ENCODE measurements around the gene SPRTN. TPM values are rescaled to one million over a fixed set of nuclear protein-coding genes. Genes with fewer than 3 reads are reported as not detected.
A peak's percentile ranks its signal among the peaks of the same experiment; 100 is the strongest.

The SPRTN gene
- total and polyA plus RNA-seq, 2 donors from 2014 or later: 5.3 to 8.9 TPM

- no peak overlapping the region for H3K9ac ChIP-seq (ENCODE audit: low read length in 3 of 3)
- H3K27me3 ChIP-seq (ENCODE audit: control insufficient read depth, insufficient read depth, low read length): no peaks in the 10 kb centered on the region
- intact Hi-C loops (cut with DNase I): no loop called here
- FAIRE-seq (no peak), DNase-seq (no peak)
- no peaks in the 10 kb centered on the region for H3K9me3 ChIP-seq (ENCODE audit: control insufficient read depth in 2 of 3, insufficient read depth in 1 of 3, low read length in 3 of 3)
- H3K27ac ChIP-seq (ENCODE audit: low read depth in 2 of 2, low read length in 2 of 2): peak overlapping the region in 1 of 2 donors; percentile 33
- H3K4me1 ChIP-seq (ENCODE audit: control insufficient read depth in 2 of 3, insufficient read depth in 2 of 3, low read depth in 1 of 3, low read length in 3 of 3): peaks cover 4 to 21% (median 12%) of the 10 kb centered on the region in 3 donors
- TF ChIP-seq CTCF (IDR thresholded peaks at IDR 0.05; ENCODE audit: borderline replicate concordance, extremely low read depth, insufficient read depth): no peak
- H3K4me3 ChIP-seq (ENCODE audit: low read length in 3 of 3): no peak overlapping the region
- no peaks in the 10 kb centered on the region for H3K36me3 ChIP-seq (ENCODE audit: control insufficient read depth in 2 of 3, insufficient read depth in 3 of 3, low read length in 3 of 3)
Measured at GRCh38 chr1:231392389-231393131, 54.5 kb downstream of the SPRTN start.

- TF ChIP-seq CTCF (IDR thresholded peaks at IDR 0.05; ENCODE audit: borderline replicate concordance, extremely low read depth, insufficient read depth): no peak
- H3K27me3 ChIP-seq (ENCODE audit: control insufficient read depth, insufficient read depth, low read length): no peaks in the 10 kb centered on the region
- peak overlapping the region in 1 of 3 donors; percentile 25 for H3K4me3 ChIP-seq (ENCODE audit: low read length in 3 of 3)
- no peaks in the 10 kb centered on the region for H3K36me3 ChIP-seq (ENCODE audit: control insufficient read depth in 2 of 3, insufficient read depth in 3 of 3, low read length in 3 of 3)
- DNase-seq: no peak
- peak; percentile 95 for FAIRE-seq
- intact Hi-C loops (cut with DNase I): no loop called here
- H3K27ac ChIP-seq (ENCODE audit: low read depth in 2 of 2, low read length in 2 of 2): peak overlapping the region; percentile 38 to 78
- no peaks in the 10 kb centered on the region for H3K9me3 ChIP-seq (ENCODE audit: control insufficient read depth in 2 of 3, insufficient read depth in 1 of 3, low read length in 3 of 3)
- H3K4me1 ChIP-seq (ENCODE audit: control insufficient read depth in 2 of 3, insufficient read depth in 2 of 3, low read depth in 1 of 3, low read length in 3 of 3): peaks cover 4 to 21% (median 10%) of the 10 kb centered on the region in 3 donors
- no peak overlapping the region for H3K9ac ChIP-seq (ENCODE audit: low read length in 3 of 3)
Measured at GRCh38 chr1:231393668-231394067, 55.6 kb downstream of the SPRTN start.

- no peak for TF ChIP-seq CTCF (IDR thresholded peaks at IDR 0.05; ENCODE audit: borderline replicate concordance, extremely low read depth, insufficient read depth)
- no peaks in the 10 kb centered on the region for H3K9me3 ChIP-seq (ENCODE audit: control insufficient read depth in 2 of 3, insufficient read depth in 1 of 3, low read length in 3 of 3)
- intact Hi-C loops (cut with DNase I): no loop called here
- DNase-seq: peak in 2 of 5 donors; percentile 46 to 47
- no peak for FAIRE-seq
- no peaks in the 10 kb centered on the region for H3K36me3 ChIP-seq (ENCODE audit: control insufficient read depth in 2 of 3, insufficient read depth in 3 of 3, low read length in 3 of 3)
- H3K27ac ChIP-seq (ENCODE audit: low read depth in 2 of 2, low read length in 2 of 2): peak overlapping the region; percentile 54 to 81
- H3K4me3 ChIP-seq (ENCODE audit: low read length in 3 of 3): peak overlapping the region in 1 of 3 donors; percentile 7
- no peaks in the 10 kb centered on the region for H3K27me3 ChIP-seq (ENCODE audit: control insufficient read depth, insufficient read depth, low read length)
- peak overlapping the region in 1 of 3 donors; percentile 57 for H3K9ac ChIP-seq (ENCODE audit: low read length in 3 of 3)
- H3K4me1 ChIP-seq (ENCODE audit: control insufficient read depth in 2 of 3, insufficient read depth in 2 of 3, low read depth in 1 of 3, low read length in 3 of 3): peaks cover 4 to 21% (median 10%) of the 10 kb centered on the region in 3 donors
Measured at GRCh38 chr1:231395076-231395997, 57.2 kb downstream of the SPRTN start.

Measured in kidney (tissue), 14 donors.